GM06990 (cell line): ENCODE measurements around the gene JAKMIP1.

Experiments
- DNase-seq: peaks from one replicate; pipeline ENCODE4 v3.0.0-alpha.2; 2011; ENCODE audit not compliant: insufficient read length; ENCODE audit errors: extremely low read depth
- H3K27me3 ChIP-seq: replicated peaks from 2 replicates; pipeline ENCODE4 v1.6.0; 2011; ENCODE audit warnings: low read length; ENCODE audit not compliant: control insufficient read depth, insufficient read depth
- H3K36me3 ChIP-seq: 2 replicates; pipeline ENCODE4 v1.5.1; 2011; ENCODE audit warnings: low read length; ENCODE audit not compliant: control insufficient read depth, insufficient read depth
- H3K4me3 ChIP-seq: replicated peaks from 2 replicates; pipeline ENCODE4 v1.5.1; 2011; ENCODE audit warnings: low read depth, mild to moderate bottlenecking, control low read depth, low read length
- TF ChIP-seq, protein P1 (sequence below): IDR thresholded peaks from 2 replicates; pipeline ENCODE4 v1.5.1; 2011; ENCODE audit warnings: low read length, control low read depth, mild to moderate bottlenecking, inconsistent platforms; ENCODE audit not compliant: insufficient read depth, poor library complexity, severe bottlenecking

JAKMIP1 gene

DNA sequence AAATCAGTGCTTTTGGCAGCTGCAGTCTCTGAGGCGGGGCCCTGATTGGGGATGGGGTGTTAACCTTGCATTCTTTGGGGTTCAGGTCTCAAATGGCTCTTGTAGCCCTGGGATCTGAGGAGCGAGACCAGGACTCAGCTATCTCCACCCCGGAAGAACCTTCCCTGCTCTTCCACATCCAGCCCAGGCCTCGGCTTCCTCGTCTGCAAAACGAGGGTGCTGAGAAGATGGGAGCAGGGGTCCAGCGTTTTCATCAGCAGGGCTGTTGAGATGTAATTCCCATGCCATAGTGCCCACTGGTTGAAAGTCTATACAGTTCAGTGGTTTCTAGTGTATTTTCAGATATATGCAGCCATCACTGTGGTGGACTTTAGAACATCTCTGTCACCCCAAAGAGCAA, 34.7 kb upstream of the JAKMIP1 start:
- no peak overlapping the region for H3K4me3 ChIP-seq
- TF ChIP-seq, protein P1, sequence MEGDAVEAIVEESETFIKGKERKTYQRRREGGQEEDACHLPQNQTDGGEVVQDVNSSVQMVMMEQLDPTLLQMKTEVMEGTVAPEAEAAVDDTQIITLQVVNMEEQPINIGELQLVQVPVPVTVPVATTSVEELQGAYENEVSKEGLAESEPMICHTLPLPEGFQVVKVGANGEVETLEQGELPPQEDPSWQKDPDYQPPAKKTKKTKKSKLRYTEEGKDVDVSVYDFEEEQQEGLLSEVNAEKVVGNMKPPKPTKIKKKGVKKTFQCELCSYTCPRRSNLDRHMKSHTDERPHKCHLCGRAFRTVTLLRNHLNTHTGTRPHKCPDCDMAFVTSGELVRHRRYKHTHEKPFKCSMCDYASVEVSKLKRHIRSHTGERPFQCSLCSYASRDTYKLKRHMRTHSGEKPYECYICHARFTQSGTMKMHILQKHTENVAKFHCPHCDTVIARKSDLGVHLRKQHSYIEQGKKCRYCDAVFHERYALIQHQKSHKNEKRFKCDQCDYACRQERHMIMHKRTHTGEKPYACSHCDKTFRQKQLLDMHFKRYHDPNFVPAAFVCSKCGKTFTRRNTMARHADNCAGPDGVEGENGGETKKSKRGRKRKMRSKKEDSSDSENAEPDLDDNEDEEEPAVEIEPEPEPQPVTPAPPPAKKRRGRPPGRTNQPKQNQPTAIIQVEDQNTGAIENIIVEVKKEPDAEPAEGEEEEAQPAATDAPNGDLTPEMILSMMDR, result no peak

DNA sequence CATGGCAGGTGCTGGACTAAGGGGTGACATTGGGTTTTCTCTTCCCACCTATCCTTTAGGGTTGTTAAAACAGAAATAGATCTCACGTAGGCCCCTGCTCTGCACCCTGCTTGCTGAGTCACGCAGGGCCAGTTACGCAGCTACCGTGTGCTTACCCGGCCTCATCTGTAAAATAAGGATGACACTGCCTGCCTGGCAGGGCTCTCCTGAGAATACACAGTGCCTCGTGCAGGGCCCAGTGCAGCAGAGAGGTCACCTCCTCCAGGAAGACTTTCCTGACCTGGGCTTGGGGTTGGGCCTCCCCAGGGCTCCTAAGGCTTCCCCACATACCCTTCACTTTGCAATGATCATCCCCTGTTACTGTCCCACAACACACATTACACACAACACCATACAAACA, 33.6 kb upstream of the JAKMIP1 start:
- no peak for DNase-seq
- Histone ChIP-seq H3K4me3 (no peak overlapping the region), H3K36me3 (no peaks in the 10 kb centered on the region), H3K27me3 (peaks cover 3% of the 10 kb centered on the region)
- TF ChIP-seq, protein P1, result no peak

More for the DNA sequence above, 34.7 kb upstream of the JAKMIP1 start:
- Histone ChIP-seq H3K36me3 (no peaks in the 10 kb centered on the region), H3K27me3 (peaks cover 3% of the 10 kb centered on the region; the same call in 1 of the 2 replicates)
- DNase-seq, result no peak

DNA sequence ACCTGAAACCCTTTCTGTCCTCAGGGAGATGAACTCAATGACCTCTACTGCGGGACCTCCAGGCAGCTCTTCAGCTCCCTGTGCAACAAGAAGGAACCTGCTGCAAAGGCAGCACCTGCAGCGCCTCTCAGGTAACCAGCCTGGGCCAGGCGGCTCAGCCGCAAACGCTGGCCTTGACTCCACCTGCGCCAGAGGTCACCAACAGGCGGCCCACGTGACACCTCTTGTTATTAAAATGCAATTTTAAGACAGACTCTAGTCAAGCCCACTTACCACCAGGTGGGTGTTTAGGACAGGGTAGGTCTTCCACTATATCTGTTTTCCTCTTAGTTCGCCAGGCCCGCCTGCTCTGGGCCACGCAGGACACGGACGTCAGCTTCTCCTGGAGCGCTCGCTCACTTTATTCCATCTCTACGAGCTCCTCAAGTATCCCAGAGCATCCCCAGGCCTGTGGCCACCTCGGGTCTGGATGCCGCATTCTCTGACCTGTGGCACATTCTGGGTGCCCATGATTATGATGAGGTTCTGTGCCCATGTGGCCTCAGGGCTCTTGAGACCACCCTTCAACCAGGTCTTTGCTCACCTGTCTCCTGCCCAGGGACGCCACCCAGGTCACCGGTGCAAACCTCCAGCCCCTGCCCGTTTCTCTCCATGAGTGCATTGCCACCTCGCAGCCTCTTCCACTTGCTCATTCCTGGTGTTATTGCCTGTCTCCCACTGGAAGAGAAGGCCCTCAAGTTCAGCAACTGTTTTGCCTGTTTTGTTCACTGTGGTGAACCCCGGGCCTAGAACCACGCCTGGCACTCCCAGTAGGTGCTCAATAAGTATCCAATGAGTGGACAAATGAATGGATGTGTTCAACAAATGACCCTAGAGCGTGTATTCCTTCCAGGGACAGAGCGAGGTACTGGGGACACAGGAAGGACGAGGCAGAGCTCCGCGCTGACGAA, 32.8 kb upstream of the JAKMIP1 start:
- TF ChIP-seq, protein P1, result no peak
- DNase-seq, result no peak
- Histone ChIP-seq H3K27me3 (peaks cover 3% of the 10 kb centered on the region), H3K36me3 (no peaks in the 10 kb centered on the region), H3K4me3 (no peak overlapping the region)

DNA sequence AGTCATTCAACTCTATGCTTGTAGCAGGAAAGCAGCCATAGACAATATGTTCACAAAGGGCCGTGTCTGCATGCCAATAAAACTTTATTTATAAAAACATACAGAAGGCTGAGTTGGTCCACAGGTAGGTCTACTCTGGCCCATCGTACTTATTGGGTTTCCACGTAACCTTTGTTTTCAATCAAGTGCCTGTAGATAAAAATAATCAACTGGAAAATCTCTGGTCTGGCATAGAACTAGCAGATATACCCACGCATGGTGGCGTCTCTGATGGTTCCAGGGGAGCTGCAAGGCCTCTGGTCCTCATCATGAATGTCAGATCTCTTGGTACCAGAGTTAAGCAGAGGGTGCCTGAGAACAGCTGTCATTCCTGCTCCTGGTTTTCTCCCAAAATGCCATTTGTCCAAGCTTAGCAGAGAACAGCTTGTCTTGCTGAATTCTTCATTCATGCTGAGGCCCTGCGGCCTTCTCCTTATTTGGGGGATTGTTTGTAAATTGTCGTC, 31.4 kb upstream of the JAKMIP1 start:
- H3K4me3 ChIP-seq, result no peak overlapping the region
- TF ChIP-seq, protein P1, result no peak
- no peaks in the 10 kb centered on the region for H3K36me3 ChIP-seq
- DNase-seq, result no peak
- H3K27me3 ChIP-seq, result peaks cover 3% of the 10 kb centered on the region

DNA sequence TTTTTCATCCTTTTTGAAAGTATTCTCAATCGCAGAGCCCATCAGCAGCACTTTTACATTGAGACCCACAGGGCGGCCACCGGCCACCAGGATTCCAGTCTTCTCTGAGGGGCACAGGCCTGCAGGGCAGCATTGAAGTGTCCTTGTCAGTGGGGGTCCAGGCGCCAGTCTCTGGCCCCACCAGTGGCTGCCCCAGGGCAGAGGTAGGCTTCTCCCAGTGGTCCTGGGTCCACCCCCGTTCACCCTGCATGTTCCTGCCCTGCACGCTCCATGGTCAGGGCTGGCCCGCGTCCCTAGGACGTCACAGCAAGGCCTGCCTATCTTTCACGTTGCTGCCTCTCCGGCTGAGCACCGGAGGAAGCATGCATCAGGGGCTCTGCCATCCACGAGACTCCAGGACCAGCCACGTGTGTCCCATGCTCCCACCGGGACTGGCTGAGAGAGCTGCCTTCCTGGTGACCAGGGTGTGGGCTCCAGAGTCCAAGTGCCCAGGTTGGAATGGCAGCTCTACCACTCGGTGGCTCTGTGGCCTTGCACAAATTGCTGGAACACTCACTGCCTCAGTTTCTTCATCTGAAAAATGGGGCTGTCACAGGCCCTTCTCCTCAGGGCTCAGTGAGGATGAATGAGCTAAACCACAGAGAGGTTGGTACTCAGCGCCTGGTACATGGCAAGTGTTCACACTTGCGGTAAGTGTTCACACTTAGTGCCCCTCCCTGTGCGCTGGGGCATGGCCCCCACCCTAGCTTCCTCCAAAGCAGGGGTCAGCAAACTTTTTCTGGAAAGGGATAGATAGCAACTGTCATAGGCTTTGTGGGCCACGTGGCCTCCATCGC, 30.7 kb upstream of the JAKMIP1 start:
- Histone ChIP-seq H3K27me3 (peaks cover 3% of the 10 kb centered on the region), H3K36me3 (no peaks in the 10 kb centered on the region), H3K4me3 (no peak overlapping the region)
- TF ChIP-seq, protein P1, result no peak
- no peak for DNase-seq
